NCI-H187 treated with DMSO at 0.1 percent for 48 hours (cell line): ENCODE measurements around the gene ABLIM2.

Source experiments
- DNase-seq: peaks from one replicate; lab custom pipeline; 2025; lab: John Stamatoyannopoulos, UW

ABLIM2 gene

DNA sequence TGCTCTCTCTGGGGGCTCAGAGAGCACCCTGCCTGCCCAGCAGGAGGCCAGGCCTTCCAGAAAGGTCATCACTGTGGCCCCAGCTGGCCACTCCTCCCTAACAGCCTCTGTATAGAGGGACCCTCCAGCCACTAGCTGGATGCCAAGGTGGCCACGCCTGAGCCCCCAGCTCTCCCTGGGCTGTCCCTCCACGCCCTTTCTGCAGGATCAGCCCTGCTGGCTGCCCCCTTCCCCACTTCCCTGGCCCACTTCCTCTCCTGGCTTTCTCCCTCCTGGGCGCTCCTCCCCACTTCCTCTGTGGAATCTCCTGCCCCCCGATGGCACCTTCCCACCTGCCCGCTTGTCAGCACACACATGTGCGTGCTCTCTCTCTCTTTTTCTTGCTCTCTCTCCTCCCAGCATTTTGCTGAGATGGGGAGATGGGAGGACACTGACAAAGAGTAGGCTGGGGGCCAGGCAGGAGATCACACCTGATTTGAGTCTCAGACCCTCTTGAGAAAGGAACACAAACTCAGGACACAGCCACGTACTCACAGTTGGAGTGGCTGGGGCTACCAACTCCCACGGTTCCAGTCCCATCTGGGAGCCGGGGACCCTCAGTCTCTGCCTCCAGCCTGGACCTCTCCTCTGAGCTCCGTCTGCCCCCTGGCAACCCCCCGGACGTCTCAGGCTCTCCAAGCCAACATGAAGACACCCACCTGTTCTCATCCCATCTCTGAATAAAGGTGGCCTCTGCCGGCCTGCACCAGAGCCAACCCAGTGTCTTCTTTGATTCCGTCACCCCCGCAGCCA is 156.9 kb downstream of the ABLIM2 start:
- DNase-seq: no peak

DNA sequence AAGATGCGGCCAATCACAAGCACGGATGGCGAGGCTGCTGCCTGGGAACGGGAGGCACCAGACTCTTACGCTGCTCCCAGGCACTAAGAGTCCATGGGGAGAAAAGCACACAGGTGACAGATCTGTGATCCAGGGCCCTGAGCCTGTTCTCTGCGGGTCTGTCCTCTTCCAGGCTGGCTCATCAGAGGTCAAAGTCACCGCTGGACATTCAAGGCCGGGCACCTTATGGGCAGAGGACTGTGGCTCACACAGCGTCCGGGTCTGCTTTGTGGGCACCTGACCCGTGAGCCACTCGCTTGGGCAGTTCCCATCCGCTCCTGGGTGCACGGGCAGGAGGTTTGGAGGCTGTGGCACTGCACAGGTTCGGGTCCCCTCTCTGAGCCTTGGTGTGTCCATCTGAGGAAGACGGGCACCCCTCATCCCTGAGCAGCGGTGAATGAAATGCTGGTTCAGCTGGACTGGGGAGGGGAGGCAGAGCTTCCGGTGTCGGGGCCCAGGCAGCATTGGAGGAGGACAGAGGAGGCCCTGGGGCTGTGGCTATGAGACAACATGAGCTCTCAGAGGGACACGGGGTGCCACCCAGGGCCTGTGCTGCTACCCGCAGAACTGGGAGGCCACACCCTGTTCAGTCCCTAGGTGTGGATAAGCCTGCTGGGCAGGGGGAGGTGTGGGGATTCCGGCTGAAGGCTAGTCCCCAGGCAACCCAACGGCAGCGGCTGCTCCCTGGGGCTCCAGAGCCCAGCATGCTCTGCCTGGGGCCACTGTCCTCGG is 157.7 kb downstream of the ABLIM2 start:
- DNase-seq: no peak

DNA sequence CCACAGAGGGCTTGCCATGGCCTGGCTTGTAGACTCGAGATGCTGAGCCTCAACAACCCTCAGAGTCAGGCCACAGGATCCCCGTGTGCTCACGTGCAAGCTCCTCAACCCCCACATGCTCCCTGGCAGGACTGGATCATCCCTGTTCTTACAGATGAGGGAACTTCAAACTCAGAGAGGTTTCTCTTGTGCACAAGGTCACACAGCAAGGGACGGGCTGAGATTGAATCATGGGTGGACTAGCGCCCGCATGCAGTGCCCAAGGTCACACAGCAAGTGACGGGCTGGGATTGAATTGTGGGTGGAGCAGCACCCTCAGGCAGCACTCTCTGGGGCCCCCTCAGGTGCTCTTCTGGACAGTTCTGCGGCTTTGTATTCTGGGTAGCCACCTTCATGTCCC is 158.4 kb downstream of the ABLIM2 start:
- no peak for DNase-seq

DNA sequence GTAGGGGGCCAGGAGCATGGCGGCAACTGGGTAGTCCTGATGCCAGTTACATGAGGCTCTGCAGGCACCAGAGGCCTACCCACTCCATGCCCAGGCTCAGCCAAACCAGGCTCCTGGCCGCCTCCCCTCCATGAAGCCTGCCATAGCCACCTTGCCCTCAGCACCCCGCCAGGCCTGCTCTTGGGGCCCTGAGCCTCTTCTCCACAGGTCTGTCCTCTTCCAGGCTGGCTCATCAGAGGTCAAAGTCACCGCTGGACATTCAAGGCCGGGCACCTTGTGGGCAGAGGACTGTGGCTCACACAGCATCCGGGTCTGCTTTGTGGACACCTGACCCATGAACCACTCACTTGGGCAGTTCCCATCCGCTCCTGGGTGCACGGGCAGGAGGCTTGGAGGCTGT is 158.9 kb downstream of the ABLIM2 start:
- no peak for DNase-seq

DNA sequence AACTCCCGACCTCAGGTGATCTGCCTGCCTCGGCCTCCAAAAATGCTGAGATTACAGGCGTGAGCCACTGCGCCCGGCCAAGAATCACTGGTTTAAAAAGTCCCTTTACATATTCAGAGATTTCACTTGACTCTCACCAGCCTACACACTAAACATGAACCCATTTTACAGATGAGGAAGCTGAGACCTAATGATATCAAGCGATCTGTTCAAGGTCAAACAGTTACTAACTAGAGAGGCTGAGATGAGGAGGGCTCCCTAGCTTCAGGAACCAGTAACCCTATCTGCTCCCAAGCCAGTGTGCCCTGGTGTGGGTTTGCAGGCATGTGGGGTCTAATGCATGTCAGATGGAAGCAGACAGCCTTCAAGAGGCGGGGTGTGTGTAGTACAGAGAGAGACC is 159.3 kb downstream of the ABLIM2 start:
- DNase-seq: no peak

DNA sequence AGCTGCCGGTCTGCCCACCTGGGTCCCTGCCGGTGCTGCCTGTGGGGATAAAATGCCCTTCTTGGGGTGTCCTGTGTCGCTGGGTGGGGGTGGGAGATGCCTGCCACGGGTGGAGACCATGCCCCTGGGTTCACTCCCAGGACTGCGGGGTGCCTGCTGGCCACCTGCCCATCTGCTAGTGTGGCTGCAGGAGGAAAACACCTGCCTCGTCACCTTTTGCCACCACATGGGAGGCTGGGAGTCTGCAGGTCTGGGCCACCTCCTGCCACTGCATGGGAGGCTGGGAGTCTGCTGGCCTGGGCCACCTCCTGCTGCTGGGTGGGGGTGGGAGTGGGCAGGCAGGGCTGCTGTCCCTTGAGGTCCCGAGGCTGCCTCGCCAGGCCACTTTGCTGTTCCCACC is 160.2 kb downstream of the ABLIM2 start:
- no peak for DNase-seq

DNA sequence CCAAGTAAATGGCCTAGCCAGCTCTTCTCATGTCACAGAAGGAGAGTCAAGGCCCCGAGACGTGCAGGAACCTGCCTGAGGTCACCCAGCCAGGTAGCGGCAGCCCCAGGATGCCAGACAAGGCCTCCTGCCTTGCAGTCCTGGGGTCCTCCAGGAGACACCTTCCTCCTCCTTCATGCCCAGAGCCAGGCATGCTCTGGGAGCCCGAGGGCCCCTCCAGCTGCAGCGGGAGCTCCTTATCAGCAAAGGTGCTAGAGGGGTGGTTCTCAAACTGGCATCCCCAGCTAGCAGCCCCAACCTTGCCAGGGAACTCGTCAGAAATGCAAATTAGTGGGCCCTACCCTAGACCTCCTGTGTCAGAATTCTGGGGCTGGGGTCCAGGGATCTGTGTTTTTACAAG is 162.7 kb downstream of the ABLIM2 start:
- DNase-seq: no peak

DNA sequence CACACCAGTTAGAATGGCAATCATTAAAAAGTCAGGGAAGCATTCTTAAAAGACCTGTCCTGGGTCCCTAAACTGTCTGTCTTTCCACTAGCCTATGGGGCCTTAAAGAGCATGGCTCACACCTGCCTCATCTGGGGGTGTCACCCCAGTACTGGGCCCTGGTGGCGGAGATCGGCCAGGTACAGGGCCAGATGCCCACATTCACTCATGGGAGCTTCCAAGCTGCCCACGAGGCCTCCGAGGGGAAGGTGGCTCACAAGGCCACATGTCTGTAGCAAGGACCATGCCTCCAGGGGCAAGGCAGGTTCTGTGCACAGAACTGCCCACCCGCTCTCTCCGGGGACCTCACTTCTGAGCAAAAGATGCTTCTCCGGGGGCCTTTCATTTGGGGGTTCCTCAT is 163.5 kb downstream of the ABLIM2 start:
- no peak for DNase-seq

DNA sequence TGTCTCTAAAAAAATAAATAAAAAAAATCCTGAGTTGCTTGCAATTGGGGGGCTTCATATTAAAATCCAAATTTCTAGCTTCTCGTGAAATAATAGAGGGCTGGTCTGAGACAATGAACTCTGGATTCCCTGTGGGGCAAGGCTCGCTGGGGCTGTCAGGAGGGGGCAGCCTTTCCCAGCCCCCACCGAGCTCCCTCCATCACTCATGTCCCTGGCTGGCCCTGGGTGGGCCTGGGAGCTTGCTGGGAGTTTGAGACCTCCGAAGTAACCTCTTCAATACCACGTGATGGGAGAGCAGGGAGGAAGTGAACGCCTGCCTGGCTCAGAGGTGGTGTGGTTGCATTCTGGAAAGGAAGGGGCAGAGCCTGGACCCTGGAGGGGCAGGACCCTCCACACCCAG is 164.9 kb downstream of the ABLIM2 start:
- DNase-seq: no peak

DNA sequence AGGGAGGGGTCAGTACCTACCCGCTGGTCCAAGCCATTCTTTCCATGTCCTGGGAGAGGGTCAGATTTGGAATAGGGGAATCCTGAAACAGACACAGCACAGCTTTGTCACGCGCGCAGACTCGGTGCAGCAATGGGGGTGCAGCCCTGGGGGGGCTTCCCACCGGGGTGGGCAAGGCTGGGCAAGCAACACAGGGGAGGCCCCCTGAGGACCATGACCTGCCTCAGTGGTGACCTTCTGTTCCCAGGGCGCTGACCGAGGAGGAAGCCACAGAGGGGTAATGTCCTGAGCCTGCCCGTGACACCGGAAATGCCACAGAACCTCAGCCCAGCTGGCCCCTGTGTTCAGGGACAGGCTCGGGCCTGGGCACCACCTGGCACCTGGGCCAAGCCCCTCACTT is 165.8 kb downstream of the ABLIM2 start:
- DNase-seq: no peak

DNA sequence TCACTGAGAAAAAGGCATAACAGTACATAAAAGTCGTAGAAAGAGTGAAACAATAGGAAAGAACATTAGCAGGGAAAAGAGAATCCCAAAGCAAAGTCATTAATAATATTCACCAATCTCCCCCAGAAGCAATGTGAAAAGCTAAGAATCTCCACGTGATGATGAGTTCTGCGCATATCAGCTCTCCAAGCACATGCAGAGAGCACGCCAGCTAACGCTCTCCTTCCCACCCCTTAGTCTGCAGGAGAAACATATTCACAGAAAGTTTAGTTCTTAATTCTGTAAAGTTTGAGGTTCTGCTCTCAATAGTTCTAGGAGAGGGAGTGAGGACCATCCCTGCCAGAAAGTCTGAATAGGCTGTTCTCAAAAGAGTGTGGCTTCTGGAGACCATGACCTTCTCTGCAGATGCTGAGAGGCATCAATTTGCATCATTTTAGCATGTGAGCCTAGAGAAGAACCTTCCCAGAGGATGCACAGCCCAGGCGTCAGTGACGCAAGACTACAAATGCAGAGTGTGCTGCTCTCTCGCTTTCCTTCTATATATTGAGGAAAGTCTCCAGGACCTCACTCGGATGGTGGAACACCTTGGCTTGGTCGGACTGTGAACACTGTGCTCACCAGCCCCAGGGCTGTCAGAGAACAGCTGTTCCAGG is 167.7 kb downstream of the ABLIM2 start:
- no peak for DNase-seq

DNA sequence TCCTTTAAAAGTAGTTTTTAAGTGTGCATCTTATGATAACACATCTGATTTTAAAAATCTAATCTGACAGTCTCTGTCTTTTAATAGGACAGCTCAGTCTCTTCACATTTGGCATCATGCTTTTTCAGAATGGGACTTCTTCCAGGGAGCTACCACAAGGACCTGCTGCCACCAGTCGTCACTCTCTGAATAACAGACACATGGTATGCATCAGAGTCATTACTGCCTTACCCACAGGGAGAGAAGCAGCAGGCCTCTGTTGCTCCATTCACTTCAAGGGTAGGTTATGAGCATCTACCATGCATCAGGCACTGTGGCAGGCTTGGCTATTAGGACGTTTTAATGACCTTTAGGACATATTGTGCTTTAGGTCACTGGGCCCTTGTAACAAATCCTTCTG is 169.0 kb downstream of the ABLIM2 start:
- DNase-seq: no peak

DNA sequence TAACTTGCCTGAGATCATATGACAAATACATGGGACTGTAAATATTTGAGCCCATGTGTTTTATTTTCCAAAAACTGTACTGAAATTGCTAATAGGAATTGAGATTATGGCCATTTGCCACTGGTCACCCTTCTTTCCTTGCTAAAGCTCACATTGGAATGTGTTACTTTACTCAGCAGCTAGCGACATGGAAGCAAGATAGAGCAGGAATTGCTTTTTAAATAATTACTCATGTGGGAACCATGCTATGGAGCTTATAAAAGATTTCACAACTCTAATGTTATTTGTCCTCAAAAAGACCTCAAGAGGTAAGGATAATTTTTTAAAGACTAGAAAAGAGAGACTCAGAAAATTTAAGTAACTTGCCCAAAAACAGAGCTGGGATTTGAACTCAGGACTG is 170.2 kb downstream of the ABLIM2 start:
- DNase-seq: no peak

DNA sequence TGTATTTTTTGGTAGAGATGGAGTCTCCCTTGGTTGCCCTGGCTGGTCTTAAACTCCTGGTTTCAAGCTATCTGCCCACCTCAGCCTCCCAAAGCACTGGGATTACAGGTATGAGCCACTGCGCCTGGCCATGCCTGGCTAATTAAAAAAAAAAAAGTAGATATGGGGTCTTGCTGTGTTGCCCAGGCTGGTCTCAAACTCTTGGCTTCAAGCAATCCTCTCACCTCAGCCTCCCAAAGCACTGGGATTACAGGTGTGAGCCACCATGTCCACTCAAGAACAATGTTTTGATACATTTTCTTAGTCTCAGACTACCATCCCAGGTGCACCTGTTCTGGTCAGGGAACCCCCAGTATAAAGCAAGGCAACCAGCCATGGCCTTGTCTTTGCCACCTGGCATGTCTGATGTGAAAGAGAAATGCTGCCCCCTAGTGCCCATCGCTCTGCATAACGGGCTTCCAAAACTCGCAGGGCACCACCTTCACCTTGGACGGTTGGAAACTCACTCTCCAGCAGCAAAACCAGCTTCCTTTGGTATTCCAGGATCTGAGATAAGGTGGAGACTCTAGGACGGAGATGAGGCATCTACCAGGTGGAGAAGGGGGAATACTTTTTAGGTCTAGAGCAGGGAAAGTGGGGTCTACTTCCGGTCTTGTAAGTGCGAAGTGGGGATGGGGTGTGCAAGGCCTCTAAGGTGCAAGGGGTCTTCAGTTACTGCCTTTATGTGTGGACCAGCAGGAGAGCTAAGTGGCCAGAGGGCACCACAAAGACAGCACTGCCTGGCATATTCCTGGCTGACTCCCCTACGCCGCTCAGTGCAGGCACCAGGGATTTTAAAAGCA is 171.2 kb downstream of the ABLIM2 start:
- peak; percentile 12 for DNase-seq

DNA sequence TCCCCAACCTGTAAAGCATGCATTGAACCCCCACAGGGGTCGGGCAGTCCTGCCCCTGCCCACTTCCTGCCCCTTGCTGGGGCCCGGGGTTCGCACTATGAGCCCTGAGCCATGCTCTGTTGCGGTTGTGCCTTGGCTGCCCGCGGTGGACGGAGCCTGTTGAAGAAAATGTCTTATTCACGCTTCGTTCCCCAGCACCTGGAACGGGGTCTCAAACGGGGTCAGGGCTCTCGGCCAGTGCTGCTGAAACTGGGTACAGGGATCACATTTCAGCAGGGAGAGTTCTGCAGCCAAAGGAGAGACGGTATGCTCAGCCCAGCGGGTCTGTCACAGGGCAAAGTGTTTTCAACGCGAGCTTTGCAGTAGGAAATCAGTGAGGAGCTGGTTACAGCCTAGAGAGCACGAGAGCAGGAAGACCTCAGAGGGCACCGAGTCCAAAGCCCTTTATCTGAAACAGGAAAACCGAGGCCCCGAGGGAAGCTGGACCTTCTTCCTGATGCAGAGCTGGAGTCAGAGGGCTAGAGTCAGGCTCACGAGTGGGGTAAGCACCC is 172.6 kb downstream of the ABLIM2 start:
- no peak for DNase-seq

DNA sequence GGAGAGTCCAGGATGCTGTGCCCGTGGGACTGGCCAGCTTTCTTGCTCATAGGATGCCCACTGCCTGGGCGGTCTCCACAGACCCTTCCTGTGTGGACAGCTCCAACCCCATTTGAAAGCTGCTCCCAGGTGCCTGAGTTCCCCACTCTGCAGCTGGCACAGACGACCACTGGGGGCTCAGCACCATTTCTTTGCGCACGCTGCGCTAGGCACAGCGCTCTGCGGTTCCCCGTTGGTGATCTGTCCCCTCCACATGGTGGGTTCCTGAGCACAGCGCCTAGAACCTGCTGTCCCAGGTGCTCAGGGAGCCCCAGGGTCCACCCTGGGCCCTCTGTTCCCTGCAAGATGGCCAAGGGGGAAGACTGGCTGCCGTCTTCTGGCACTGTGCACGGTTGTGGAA is 173.5 kb downstream of the ABLIM2 start:
- DNase-seq: no peak

DNA sequence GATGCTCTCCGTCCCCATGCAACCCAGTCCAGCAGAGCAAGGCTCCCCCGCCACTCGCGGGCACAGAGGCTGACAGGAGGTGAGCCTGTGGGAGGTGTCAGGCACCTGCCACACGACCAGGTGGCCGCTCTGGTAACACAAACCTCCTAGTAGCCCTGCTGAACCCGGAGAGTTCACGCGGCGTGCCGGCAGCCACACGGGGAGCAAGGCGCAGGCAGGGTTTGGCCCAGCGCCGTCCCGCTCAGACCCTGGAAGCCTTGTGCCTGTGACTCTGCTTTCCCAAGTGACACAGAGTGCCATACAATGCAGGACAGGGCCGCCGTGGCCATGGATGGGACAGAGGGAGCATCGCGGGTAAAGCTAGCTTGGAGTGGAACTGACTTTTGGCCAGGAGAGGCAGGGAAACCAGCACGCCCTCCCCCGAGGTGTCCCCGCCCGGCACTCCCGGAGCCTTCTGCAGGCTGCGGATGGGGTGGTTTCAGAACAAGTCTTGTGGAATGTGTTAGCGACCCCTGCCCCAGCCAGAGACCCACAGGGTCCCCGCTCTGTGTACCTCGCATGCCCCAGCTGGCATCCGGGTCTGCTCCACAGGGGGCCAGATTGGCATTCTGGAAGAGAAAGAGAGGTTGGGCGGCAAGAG is 174.2 kb downstream of the ABLIM2 start:
- no peak for DNase-seq

DNA sequence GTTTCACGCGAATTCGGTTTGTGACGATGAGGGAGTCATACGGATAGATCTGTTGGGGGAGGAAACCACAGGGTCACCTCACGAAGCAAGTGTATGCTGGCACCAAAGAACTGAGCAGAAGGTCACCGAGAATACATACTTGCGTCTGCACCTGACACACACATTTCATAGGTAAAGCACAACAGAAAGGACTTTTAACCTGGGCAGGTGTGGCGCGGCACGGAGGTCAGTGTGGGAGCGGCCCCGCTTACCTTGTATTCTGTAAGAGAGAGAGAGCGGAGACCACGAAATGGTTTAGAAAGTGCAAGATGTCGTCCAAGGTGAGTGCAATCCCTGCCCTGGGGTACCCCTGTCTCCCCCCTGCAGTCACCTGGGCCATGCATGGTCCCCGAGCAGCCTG is 175.3 kb downstream of the ABLIM2 start:
- no peak for DNase-seq

DNA sequence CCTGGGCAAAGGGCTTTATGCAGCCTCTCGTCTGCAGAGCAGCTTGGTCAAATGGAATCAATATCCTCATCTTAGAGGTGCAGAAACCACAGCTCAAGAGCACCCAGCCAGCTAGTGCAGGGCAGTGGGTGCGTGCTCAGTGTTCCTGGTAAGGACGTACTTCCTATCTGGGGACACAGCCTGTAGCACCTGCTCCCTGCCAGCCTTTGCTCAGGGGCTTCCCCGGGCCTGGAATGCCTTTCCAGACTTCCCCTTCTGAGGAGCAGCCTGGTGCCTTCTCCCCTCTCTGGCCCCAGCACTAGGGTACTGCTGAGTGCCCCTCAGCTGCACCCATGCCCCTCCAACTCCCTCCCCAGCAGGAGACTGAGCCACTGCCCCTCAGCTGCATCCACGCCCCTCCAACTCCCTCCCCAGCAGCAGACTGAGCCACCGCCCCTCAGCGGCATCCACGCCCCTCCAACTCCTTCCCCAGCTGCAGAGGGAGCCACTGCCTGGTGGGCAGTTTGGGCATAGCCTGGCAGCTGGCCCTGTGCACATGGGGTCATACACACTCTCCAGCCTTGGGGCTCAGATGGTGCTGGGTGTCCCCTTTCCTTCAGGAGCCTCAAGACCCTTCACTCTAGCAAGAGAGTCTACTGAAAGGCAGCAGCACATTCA is 176.7 kb downstream of the ABLIM2 start:
- no peak for DNase-seq

DNA sequence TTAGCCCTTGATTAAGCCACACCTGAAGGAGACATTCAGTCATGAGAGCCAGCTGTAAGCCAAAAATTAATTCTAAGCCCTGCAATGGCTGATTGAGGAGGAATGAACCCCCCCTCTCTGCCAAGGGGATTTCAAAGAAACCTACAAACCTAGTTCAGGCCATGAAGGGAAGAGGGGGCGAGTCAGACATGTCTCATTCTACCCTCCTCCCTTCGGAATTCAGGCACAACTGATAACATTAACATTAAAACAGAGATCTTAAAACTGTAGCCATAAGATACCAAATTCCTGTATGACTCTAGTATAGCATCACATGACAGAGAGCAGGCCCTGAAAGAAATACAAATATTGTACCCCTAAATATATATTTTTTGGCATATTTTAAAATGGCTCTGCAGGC is 178.6 kb downstream of the ABLIM2 start:
- DNase-seq: no peak

DNA sequence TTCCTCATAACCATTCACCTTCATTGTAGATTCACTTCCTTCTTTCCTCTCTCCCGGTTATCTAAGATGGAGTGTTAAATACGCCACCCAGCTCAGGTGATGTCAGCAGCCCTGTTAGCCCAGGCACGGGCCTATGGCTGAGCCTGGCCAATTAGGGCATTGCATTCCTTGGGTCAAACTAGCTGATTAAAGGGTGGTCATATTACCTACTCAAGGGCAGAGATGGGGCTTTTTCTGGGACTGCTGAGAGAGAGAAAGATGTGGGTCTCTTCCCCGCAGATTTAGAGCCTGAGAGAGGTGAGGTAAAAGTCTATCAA is 179.0 kb downstream of the ABLIM2 start:
- no peak for DNase-seq
